Transverse colon (tissue), 4 donors: ENCODE results near the gene STRA6.

Source experiments
- CTCF ChIP-seq, 5 experiments: fragments of 200-600 bp in 3 of 5; fragments of 450-650 bp in 2 of 5; sonication (generic) in 3 of 5; IDR thresholded peaks; 1 replicate in 2 of 5; 2 replicates in 3 of 5; pipeline ENCODE4 v1.5.1; 2016 to 2017; ENCODE audit warnings: antibody characterized with exemption in 5 of 5, inconsistent platforms in 3 of 5, mild to moderate bottlenecking in 2 of 5, moderate library complexity in 1 of 5
- POLR2A ChIP-seq: fragments of 450-650 bp; IDR thresholded peaks from one replicate; pipeline ENCODE4 v1.6.1; 2016; ENCODE audit warnings: antibody characterized with exemption, mild to moderate bottlenecking, moderate library complexity
- POLR2AphosphoS5 ChIP-seq, 3 donors: sonication (generic); formaldehyde crosslinking; IDR thresholded peaks; one replicate each; pipeline ENCODE4 v1.6.1; 2016; ENCODE audit warnings: antibody characterized with exemption in 3 of 3

DNA sequence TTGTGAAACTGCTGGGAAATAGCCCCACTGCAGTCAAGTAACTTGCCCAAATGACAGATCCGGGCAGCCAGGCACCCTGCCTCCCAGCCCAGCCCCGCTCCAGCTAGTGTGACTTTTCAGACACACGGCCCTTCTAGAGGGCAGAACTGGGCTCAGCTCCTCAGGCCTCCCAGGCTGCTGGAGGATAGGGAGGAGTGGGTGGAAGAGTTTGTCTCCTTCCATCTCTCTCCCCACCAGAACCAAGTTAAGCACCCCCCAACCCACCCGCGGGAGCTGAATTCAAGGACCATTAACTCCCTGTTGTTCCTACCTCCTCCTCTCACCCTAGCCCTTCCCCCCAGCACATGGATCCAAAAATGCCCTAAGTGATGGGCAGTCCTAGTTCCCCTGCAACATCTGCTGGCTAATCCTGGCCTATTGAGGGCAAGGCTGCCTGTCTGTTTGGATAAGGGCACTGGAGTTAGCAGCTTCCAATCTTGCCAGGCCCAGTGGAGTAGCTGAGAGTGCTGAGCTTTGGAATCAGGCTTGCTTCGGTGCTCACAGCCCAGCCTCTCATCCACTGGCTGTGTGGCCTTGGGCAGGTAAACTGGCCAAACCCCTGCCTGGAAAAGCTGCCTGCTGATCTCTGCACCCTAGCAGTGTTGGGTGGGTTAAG, 36.6 kb upstream of the STRA6 start:
- no peak for TF ChIP-seq POLR2A
- TF ChIP-seq CTCF (IDR thresholded peaks at IDR 0.05) = no peak
- no peak for TF ChIP-seq POLR2AphosphoS5 (IDR thresholded peaks at IDR 0.05)
